ENCODE data around the gene LEAP2.

Gene LEAP2

GRCh38 chr5:132836852-132837251 lies 36.6 kb upstream of the LEAP2 start:
- Histone ChIP-seq H3K27ac (no peak overlapping the region), H3K4me1 (no peaks in the 10 kb centered on the region), H3K27me3 (ENCODE audit: control insufficient read depth, insufficient read depth, low read length) (no peaks in the 10 kb centered on the region), H3K4me2 (ENCODE audit: low read length) (no peak overlapping the region), H3K79me2 (no peaks in the 10 kb centered on the region), H2AFZ (no peak overlapping the region), H3K9me3 (ENCODE audit: control insufficient read depth, low read length) (no peaks in the 10 kb centered on the region), H3K36me3 (ENCODE audit: control insufficient read depth, insufficient read depth, low read length) (no peaks in the 10 kb centered on the region), H3K9ac (no peak overlapping the region), H3K4me3 (ENCODE audit: low read depth, low read length) (no peak overlapping the region)
- TF ChIP-seq CTCF (IDR thresholded peaks at IDR 0.05): no peak

DNA sequence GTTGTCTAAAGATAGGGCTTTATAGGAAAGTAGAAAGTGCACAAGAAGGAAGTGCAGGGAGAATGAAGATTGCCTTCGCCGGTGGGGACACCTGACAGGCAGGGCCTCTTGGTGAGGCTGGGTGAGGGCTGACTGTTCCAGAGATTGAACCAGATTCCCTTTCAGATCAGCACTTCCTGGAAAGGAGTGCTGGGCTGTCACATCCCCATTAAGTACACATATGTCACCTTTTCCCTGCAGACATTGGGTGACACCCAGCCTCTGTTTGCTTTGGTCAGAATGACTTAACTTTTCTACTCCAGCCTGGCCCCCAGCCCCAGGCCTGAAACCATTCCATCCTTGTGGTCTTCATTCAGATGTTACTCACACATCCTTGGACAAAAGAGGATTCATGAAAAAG lies 35.6 kb upstream of the LEAP2 start:
- Histone ChIP-seq H3K9ac (no peak overlapping the region), H3K27me3 (ENCODE audit: control insufficient read depth, insufficient read depth, low read length) (no peaks in the 10 kb centered on the region), H3K9me3 (ENCODE audit: control insufficient read depth, low read length) (no peaks in the 10 kb centered on the region), H3K4me2 (ENCODE audit: low read length) (no peak overlapping the region), H3K4me1 (no peaks in the 10 kb centered on the region), H3K79me2 (no peaks in the 10 kb centered on the region), H3K27ac (no peak overlapping the region), H3K36me3 (ENCODE audit: control insufficient read depth, insufficient read depth, low read length) (no peaks in the 10 kb centered on the region), H3K4me3 (ENCODE audit: low read depth, low read length) (no peak overlapping the region), H2AFZ (no peak overlapping the region)
- TF ChIP-seq CTCF (IDR thresholded peaks at IDR 0.05): no peak

DNA sequence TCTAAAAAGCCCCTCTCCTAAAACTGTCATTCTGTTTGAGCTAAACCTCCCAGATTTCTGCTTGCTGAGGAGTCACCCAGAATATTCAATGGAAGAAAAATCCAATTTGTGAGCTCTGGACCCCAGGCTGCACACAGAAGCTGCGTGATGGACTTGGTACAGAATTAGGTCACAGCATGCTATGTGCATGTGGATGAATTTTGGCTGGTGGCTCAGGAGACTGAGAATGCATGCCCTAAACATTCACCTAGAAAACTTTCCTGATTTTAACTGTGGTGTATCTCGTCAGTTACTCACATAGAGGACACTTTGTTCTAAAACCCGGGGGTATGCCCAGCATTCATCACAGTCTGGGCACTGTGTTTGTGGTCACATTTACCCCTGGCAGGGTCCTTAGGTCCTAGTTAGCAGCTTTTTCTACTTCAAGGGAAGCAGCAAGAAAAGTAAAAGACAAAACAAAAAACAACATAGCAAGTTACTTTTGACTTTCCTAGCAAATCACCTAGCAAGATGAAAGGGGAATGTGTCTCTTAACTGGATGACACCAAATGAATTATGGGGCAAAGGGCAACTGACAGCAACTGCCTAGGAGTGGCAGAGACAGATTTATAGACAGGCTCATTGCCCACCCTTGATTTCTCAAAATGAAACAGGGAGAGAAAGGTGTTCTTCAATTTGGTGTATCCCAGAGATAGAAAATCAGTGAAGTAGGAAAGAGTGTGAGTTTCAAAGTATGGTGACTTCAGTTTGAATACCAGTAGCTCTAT lies 34.8 kb upstream of the LEAP2 start:
- no peak overlapping the region for H2AFZ ChIP-seq
- no peak overlapping the region for H3K4me3 ChIP-seq (ENCODE audit: low read depth, low read length)
- no peaks in the 10 kb centered on the region for H3K4me1 ChIP-seq
- H3K9me3 ChIP-seq (ENCODE audit: control insufficient read depth, low read length): no peaks in the 10 kb centered on the region
- no peak for TF ChIP-seq CTCF (IDR thresholded peaks at IDR 0.05)
- no peak overlapping the region for H3K9ac ChIP-seq
- H3K27ac ChIP-seq: no peak overlapping the region
- H3K27me3 ChIP-seq (ENCODE audit: control insufficient read depth, insufficient read depth, low read length): no peaks in the 10 kb centered on the region
- no peaks in the 10 kb centered on the region for H3K79me2 ChIP-seq
- no peaks in the 10 kb centered on the region for H3K36me3 ChIP-seq (ENCODE audit: control insufficient read depth, insufficient read depth, low read length)
- no peak overlapping the region for H3K4me2 ChIP-seq (ENCODE audit: low read length)

GRCh38 chr5:132839426-132840301 lies 33.8 kb upstream of the LEAP2 start:
- Histone ChIP-seq H3K4me3 (ENCODE audit: low read depth, low read length) (no peak overlapping the region), H3K4me2 (ENCODE audit: low read length) (no peak overlapping the region), H3K4me1 (no peaks in the 10 kb centered on the region), H3K79me2 (no peaks in the 10 kb centered on the region), H2AFZ (peak overlapping the region; percentile 18), H3K9ac (no peak overlapping the region), H3K9me3 (ENCODE audit: control insufficient read depth, low read length) (no peaks in the 10 kb centered on the region), H3K27ac (no peak overlapping the region), H3K36me3 (ENCODE audit: control insufficient read depth, insufficient read depth, low read length) (no peaks in the 10 kb centered on the region), H3K27me3 (ENCODE audit: control insufficient read depth, insufficient read depth, low read length) (no peaks in the 10 kb centered on the region)
- TF ChIP-seq CTCF (IDR thresholded peaks at IDR 0.05): no peak

Measured in parathyroid adenoma (tissue), 2 donors.